Breast epithelium (tissue), 4 donors: ENCODE results near the gene SLC23A2. TPM values are rescaled to one million over a fixed set of nuclear protein-coding genes. Genes with fewer than 3 reads are reported as not detected.

Experiments used
- DNase-seq, 2 donors: peaks; one replicate each; pipeline ENCODE4 v3.0.0-alpha.2; 2019; ENCODE audit warnings: low spot score in 2 of 2
- H3K27ac ChIP-seq, 2 donors: fragments of 200-600 bp; sonication (generic) in 1 of 2; one replicate each; pipeline ENCODE4 v1.5.1; 2016 to 2019; ENCODE audit warnings: mild to moderate bottlenecking in 1 of 2
- H3K27me3 ChIP-seq, 2 donors: fragments of 200-600 bp; sonication (generic) in 1 of 2; one replicate each; pipeline versions ENCODE4 v1.5.1 to v1.6.0; 2017 to 2019; ENCODE audit warnings: control low read depth in 1 of 2, mild to moderate bottlenecking in 1 of 2
- H3K36me3 ChIP-seq: fragments of 200-600 bp; one replicate; pipeline ENCODE4 v1.5.1; 2019
- H3K4me1 ChIP-seq, 2 donors: fragments of 200-600 bp; sonication (generic); one replicate each; pipeline ENCODE4 v1.5.1; 2016 to 2019; ENCODE audit warnings: control low read depth in 1 of 2
- H3K4me3 ChIP-seq, 3 donors: fragments of 200-600 bp; sonication (generic); 1 replicate in 2 of 3; 2 replicates in 1 of 3; pipeline ENCODE4 v1.5.1; 2016 to 2019; ENCODE audit warnings: mild to moderate bottlenecking in 3 of 3, moderate library complexity in 2 of 3
- H3K9me3 ChIP-seq, 2 donors: fragments of 200-600 bp; sonication (generic) in 1 of 2; one replicate each; pipeline ENCODE4 v1.5.1; 2016 to 2019; ENCODE audit warnings: control low read depth in 1 of 2
- POLR2A ChIP-seq: fragments of 450-650 bp; IDR thresholded peaks from one replicate; pipeline ENCODE4 v1.6.1; 2016; ENCODE audit warnings: antibody characterized with exemption, mild to moderate bottlenecking, moderate library complexity
- POLR2AphosphoS5 ChIP-seq, 3 donors: sonication (generic); formaldehyde crosslinking; IDR thresholded peaks; one replicate each; pipeline ENCODE4 v1.6.1; 2017; ENCODE audit warnings: antibody characterized with exemption in 3 of 3
- intact Hi-C: fragments of 100-400 bp; cut with DNase I; formaldehyde crosslinking; loops from one replicate; pipeline ENCODE4 v1.15.1; 2023; ENCODE audit warnings: low total_unique reads
- total RNA-seq, 3 donors: library from RNA; depleted of rRNA; stranded (reverse); fragments of >200 nt; gene quantifications; one replicate each; pipeline ENCODE4 v1.1.0, GENCODE V29; 2016
- TF ChIP-seq, protein P1 (sequence below), 3 donors: fragments of 450-650 bp; IDR thresholded peaks; one replicate each; pipeline ENCODE4 v1.5.1; 2016 to 2017; ENCODE audit warnings: antibody characterized with exemption in 3 of 3, mild to moderate bottlenecking in 3 of 3, moderate library complexity in 3 of 3

The SLC23A2 gene
- total RNA-seq, 3 donors from 2014 or later, result 14.6 to 18.6 (median 15.4) TPM

DNA sequence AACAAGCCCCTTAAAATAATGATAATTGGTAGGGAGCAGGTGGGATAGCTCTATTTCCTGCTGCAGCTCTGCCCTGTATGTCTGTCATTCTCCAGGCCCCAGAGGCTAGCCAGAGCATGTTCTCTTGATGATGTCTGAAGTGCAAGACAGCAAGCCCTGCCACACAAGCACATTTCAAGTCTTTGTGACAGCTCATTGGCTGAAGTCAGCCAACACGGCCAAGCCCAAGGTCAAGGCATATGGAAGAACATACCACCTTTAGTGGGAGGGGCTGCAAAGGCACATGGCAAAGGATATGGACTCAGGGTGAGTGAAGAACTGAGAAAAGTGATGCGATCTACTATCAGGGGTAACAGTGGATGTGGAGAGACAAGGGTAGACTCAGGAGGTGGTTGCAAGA lies 163.6 kb downstream of the SLC23A2 start:
- intact Hi-C loops, result no loop called here
- Histone ChIP-seq H3K36me3 (no peaks in the 10 kb centered on the region), H3K4me1 (no peaks in the 10 kb centered on the region), H3K27me3 (no peaks in the 10 kb centered on the region), H3K4me3 (no peak overlapping the region), H3K9me3 (peaks cover 0 to 9% of the 10 kb centered on the region in 2 donors), H3K27ac (no peak overlapping the region)
- DNase-seq, result no peak
- TF ChIP-seq POLR2A, result no peak
- TF ChIP-seq, protein P1, sequence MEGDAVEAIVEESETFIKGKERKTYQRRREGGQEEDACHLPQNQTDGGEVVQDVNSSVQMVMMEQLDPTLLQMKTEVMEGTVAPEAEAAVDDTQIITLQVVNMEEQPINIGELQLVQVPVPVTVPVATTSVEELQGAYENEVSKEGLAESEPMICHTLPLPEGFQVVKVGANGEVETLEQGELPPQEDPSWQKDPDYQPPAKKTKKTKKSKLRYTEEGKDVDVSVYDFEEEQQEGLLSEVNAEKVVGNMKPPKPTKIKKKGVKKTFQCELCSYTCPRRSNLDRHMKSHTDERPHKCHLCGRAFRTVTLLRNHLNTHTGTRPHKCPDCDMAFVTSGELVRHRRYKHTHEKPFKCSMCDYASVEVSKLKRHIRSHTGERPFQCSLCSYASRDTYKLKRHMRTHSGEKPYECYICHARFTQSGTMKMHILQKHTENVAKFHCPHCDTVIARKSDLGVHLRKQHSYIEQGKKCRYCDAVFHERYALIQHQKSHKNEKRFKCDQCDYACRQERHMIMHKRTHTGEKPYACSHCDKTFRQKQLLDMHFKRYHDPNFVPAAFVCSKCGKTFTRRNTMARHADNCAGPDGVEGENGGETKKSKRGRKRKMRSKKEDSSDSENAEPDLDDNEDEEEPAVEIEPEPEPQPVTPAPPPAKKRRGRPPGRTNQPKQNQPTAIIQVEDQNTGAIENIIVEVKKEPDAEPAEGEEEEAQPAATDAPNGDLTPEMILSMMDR (IDR thresholded peaks at IDR 0.05), result no peak
- TF ChIP-seq POLR2AphosphoS5 (IDR thresholded peaks at IDR 0.05), result no peak

GRCh38 chr20:4836935-4837334 lies 164.4 kb downstream of the SLC23A2 start:
- DNase-seq, result no peak
- Histone ChIP-seq H3K9me3 (peaks cover 0 to 9% of the 10 kb centered on the region in 2 donors), H3K27ac (no peak overlapping the region), H3K36me3 (no peaks in the 10 kb centered on the region), H3K4me1 (no peaks in the 10 kb centered on the region), H3K27me3 (no peaks in the 10 kb centered on the region), H3K4me3 (no peak overlapping the region)
- no peak for TF ChIP-seq POLR2A
- intact Hi-C loops, result no loop called here

DNA sequence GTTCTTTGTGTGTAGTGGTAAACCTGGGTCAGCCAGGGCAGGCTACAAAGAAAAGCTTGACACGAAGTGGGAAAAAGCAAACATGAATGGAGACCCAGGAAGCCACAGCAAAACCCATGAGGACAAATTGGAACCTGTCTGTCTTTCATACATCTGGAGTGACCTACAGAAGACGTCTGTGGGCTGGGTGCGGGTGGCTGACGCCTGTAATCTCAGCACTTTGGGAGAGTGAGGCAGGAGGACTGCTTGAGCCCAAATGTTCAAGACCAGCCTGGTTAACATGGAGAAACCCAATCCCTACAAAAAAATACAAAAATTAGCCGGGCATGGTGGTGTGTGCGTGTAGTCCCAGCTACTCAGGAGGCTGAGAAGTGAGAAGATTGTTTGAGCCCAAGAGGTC lies 164.8 kb downstream of the SLC23A2 start:
- H3K4me1 ChIP-seq, result no peaks in the 10 kb centered on the region
- no peaks in the 10 kb centered on the region for H3K36me3 ChIP-seq
- intact Hi-C loops, result no loop called here
- H3K27ac ChIP-seq, result no peak overlapping the region
- no peak for DNase-seq
- TF ChIP-seq POLR2AphosphoS5 (IDR thresholded peaks at IDR 0.05), result no peak
- TF ChIP-seq POLR2A, result no peak
- TF ChIP-seq, protein P1 (IDR thresholded peaks at IDR 0.05), result no peak
- no peaks in the 10 kb centered on the region for H3K27me3 ChIP-seq
- H3K9me3 ChIP-seq, result peaks cover 0 to 9% of the 10 kb centered on the region in 2 donors
- no peak overlapping the region for H3K4me3 ChIP-seq

DNA sequence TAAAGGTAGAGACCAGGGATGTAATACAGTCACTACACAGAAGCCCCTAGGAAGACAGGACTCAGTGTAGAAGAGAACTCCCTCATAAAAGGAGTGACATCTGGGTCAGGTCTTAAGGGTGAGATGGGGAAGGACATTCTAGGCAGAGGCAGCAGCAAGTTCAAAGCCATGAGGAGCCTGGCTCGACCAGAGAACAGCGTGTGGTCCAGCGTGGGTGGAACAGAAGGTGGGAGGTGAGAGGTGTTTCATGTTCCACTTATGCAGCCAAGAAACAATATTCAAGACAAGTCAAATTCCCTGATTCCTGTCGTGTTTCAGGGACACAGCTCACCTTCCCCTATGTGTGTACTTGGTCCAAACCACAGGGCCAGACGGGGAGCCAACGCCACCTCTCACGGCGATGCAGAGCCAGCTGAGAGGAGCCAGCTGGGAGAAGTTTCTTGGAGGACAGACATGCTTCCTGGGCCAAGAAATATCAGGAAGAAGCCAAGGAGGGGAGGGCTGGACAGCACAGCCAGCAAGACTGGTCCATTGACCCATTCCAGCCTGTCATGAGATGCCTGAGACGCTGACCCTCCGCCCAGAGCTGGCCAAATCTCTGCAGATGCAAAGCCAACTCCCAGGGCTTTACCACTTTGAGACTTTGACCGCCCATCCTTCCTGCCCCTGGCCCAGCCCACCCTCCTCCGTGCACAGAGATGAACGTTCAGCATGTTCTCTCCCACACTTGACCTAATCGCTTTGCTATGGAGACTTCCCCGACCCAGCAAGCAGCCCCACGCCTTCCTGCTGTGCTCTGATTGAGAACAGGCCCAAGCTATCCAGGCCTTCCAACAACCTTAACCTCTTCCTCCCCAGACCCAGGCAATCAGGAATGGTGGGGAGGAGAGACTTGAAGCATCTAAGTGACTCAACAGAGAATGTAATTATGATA lies 165.8 kb downstream of the SLC23A2 start:
- H3K27me3 ChIP-seq, result no peaks in the 10 kb centered on the region
- peak overlapping the region in 1 of 2 donors; percentile 43 for H3K27ac ChIP-seq
- peak in 1 of 2 donors; percentile 71 for DNase-seq
- intact Hi-C loops, result no loop called here
- TF ChIP-seq POLR2AphosphoS5 (IDR thresholded peaks at IDR 0.05) (no peak), POLR2A (no peak)
- TF ChIP-seq, protein P1 (IDR thresholded peaks at IDR 0.05), result no peak
- H3K36me3 ChIP-seq, result no peaks in the 10 kb centered on the region
- H3K4me3 ChIP-seq, result peak overlapping the region in 1 of 3 donors; percentile 31
- no peaks in the 10 kb centered on the region for H3K4me1 ChIP-seq
- H3K9me3 ChIP-seq, result peaks cover 0 to 7% of the 10 kb centered on the region in 2 donors

DNA sequence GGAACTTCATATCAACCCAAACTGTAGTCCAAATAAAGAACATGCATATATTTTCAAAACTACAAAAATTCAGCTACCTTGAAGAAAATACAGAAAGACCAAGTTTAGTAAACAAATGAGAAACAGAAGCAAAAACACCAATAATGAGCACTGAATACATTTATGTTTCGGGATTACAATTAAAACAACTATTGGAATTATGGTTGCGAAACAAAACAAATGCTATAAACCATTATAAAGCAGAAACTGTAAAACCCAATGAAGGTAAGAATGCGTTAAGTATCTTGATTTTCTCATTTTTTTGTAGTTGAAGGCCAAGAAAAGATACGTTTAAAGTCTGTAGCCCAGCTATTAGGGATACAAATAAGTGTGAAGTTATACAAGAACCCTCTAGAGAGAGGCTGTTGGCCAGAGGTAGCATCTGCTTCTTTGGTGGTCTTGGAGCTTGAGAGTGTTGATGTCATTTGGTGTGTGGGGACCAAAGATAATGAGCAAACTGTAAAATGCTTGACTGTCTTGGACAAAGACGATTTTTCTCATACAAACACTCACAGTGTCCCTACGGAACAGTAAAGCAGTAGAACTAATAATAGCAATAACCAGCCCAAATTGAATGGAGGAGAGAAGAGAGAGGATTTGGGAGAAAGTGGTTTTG lies 168.1 kb downstream of the SLC23A2 start:
- Histone ChIP-seq H3K27ac (no peak overlapping the region), H3K36me3 (no peaks in the 10 kb centered on the region), H3K27me3 (no peaks in the 10 kb centered on the region), H3K9me3 (no peaks in the 10 kb centered on the region), H3K4me1 (no peaks in the 10 kb centered on the region), H3K4me3 (no peak overlapping the region)
- TF ChIP-seq POLR2A, result no peak
- TF ChIP-seq, protein P1 (IDR thresholded peaks at IDR 0.05), result no peak
- TF ChIP-seq POLR2AphosphoS5 (IDR thresholded peaks at IDR 0.05), result no peak
- intact Hi-C loops, result no loop called here
- DNase-seq, result no peak
